ENCODE data around the gene TMEM219. TPM values are rescaled to one million over a fixed set of nuclear protein-coding genes. Genes with fewer than 3 reads are reported as not detected.
A peak's percentile ranks its signal among the peaks of the same experiment; 100 is the strongest.

Gene TMEM219
- total and polyA plus RNA-seq, 10 of the 15 experiments (the other 5 are each of a cell fraction or from before 2014, with no cell fraction given) = 33.6 to 74.6 (median 56.5) TPM

- Histone ChIP-seq H3K4me1 (ENCODE audit: control insufficient read depth, insufficient read depth, low read length) (peaks cover 11% of the 10 kb centered on the region), H3K79me2 (ENCODE audit: control insufficient read depth, insufficient read depth, low read length) (peaks cover 13% of the 10 kb centered on the region), H3K9me3 (replicated peaks; ENCODE audit: control insufficient read depth, insufficient read depth, low read length) (no peaks in the 10 kb centered on the region), H3K9ac (ENCODE audit: control insufficient read depth, insufficient read depth, low read length) (peak overlapping the region; percentile 95), H3K4me2 (ENCODE audit: control insufficient read depth, insufficient read depth) (peak overlapping the region; percentile 99), H4K20me1 (ENCODE audit: control insufficient read depth, insufficient read depth) (no peaks in the 10 kb centered on the region), H3K36me3 (ENCODE audit: control insufficient read depth in 2 of 2, insufficient read depth in 2 of 2, low read length in 1 of 2) (peaks cover 0 to 9% of the 10 kb centered on the region in 2 experiments; a peak in 3 of 4 replicates), H2AFZ (ENCODE audit: control insufficient read depth, low read depth, low read length) (peak overlapping the region; percentile 99), H3K27me3 (replicated peaks in 1 of 2; ENCODE audit: control insufficient read depth in 2 of 2, insufficient read depth in 2 of 2, low read length in 1 of 2) (no peaks in the 10 kb centered on the region), H3K27ac (ENCODE audit: control insufficient read depth, insufficient read depth) (peak overlapping the region; percentile 91), H3K4me3 (peak overlapping the region; percentile 97)
- ChIA-PET POLR2A (interaction anchor here (0.5 to 2.7 kb wide), 22 partner anchors 9 to 1947 kb away, joined by 3 to 15 read pairs (median 4); partner anchors contain the start of genes ALDOA, HIRIP3, INO80E and PAGR1), RAD21 (ENCODE audit: unreplicated experiment) (interaction anchor here (0.8 to 1.8 kb wide), 5 partner anchors 35 to 686 kb away, joined by 3 to 9 read pairs (median 4); partner anchors contain the start of genes TAOK2 and TMEM219), CTCF (interaction anchor here (0.7 to 1.7 kb wide), 9 partner anchors 10 to 1334 kb away, joined by 3 to 11 read pairs (median 4); partner anchors contain the start of genes TAOK2 and TMEM219), SMC1A (ENCODE audit: uncharacterized antibody, unreplicated experiment) (interaction anchor here (0.6 to 1.7 kb wide), 8 partner anchors 9 to 250 kb away, joined by 3 to 5 read pairs (median 4); no protein-coding TSS in a partner anchor)
- in situ Hi-C loops (cut with MboI) = no loop called here
- WGBS (ENCODE audit: insufficient coverage, insufficient replicate concordance, low lambda C conversion rate, missing lambda C conversion rate) = 7% methylated on average over 12 of the region's 12 CpGs
- BruUV-seq (replicated peaks) = TSS peak; percentile 89
- ATAC-seq = no peak
- FAIRE-seq = peak; percentile 74
- TF ChIP-seq MLLT1 (IDR thresholded peaks at IDR 0.05) (0 out of 2 replicates have a peak, but pooled peaks have one; percentile 16), TBL1XR1 (IDR thresholded peaks at IDR 0.05; ENCODE audit: low read depth, low read length) (no peak), EED (IDR thresholded peaks at IDR 0.05; ENCODE audit: low read depth) (0 out of 2 replicates have a peak, but pooled peaks have one; percentile 39), ZNF384 (IDR thresholded peaks at IDR 0.05; ENCODE audit: borderline replicate concordance, low read depth, low read length) (0 out of 2 replicates have a peak, but pooled peaks have one; percentile 23), CHD1 (IDR thresholded peaks at IDR 0.05; ENCODE audit: low read depth, low read length) (no peak), MXI1 (IDR thresholded peaks at IDR 0.05; ENCODE audit: low read depth, low read length) (peak; percentile 18; the same call in 1 of the 2 replicates), ZZZ3 (IDR thresholded peaks at IDR 0.05; ENCODE audit: control insufficient read depth, insufficient read length, low read depth) (no peak)
- DNase-seq (ENCODE audit: low read depth, low spot score) = no peak
- intact Hi-C loops (cut with micrococcal nuclease; ENCODE audit: unreplicated experiment) = loop anchor here (5.0 to 10.0 kb wide), 2 partner anchors 36 to 62 kb away; partner anchors contain the start of genes CDIPT and TMEM219
Observed at GRCh38 chr16:29926711-29927052, 35.2 kb upstream of the TMEM219 start.

Data from GM12878 (cell line).